ENCODE results near the gene IGFBP4.

The IGFBP4 gene

GRCh38 chr17:40474419-40475002 is 31.3 kb downstream of the IGFBP4 start:
- H3K4me3 ChIP-seq (ENCODE audit: low read length), result no peak overlapping the region
- no peaks in the 10 kb centered on the region for H3K36me3 ChIP-seq (ENCODE audit: insufficient read depth, low read length)
- H3K9me3 ChIP-seq (ENCODE audit: insufficient read depth, low read depth, low read length), result peaks cover 7% of the 10 kb centered on the region; the same call in 1 of the 2 replicates
- H3K4me1 ChIP-seq (ENCODE audit: insufficient read depth, low read length), result peaks cover 12% of the 10 kb centered on the region; the same call in 1 of the 2 replicates
- WGBS, result 71% methylated on average over 9 of the region's 9 CpGs
- no peak overlapping the region for H3K27ac ChIP-seq (ENCODE audit: low read depth, low read length)
- no peaks in the 10 kb centered on the region for H3K27me3 ChIP-seq (ENCODE audit: insufficient read depth, low read length)
- H3K9ac ChIP-seq (ENCODE audit: low read depth, low read length), result no peak overlapping the region

- H3K4me3 ChIP-seq (ENCODE audit: low read length), result no peak overlapping the region
- H3K27me3 ChIP-seq (ENCODE audit: insufficient read depth, low read length), result no peaks in the 10 kb centered on the region
- no peaks in the 10 kb centered on the region for H3K36me3 ChIP-seq (ENCODE audit: insufficient read depth, low read length)
- peaks cover 17% of the 10 kb centered on the region; the same call in 1 of the 2 replicates for H3K4me1 ChIP-seq (ENCODE audit: insufficient read depth, low read length)
- no peak overlapping the region for H3K27ac ChIP-seq (ENCODE audit: low read depth, low read length)
- H3K9ac ChIP-seq (ENCODE audit: low read depth, low read length), result no peak overlapping the region
- WGBS, result 91% methylated on average over 18 of the region's 18 CpGs
- H3K9me3 ChIP-seq (ENCODE audit: insufficient read depth, low read depth, low read length), result peaks cover 7% of the 10 kb centered on the region; the same call in 1 of the 2 replicates
These were observed 32.1 kb downstream of the IGFBP4 start for GRCh38 chr17:40475234-40475908.

- Histone ChIP-seq H3K4me1 (ENCODE audit: insufficient read depth, low read length) (peaks cover 14% of the 10 kb centered on the region; the same call in 1 of the 2 replicates), H3K27me3 (ENCODE audit: insufficient read depth, low read length) (no peaks in the 10 kb centered on the region), H3K9ac (ENCODE audit: low read depth, low read length) (no peak overlapping the region), H3K36me3 (ENCODE audit: insufficient read depth, low read length) (no peaks in the 10 kb centered on the region), H3K4me3 (ENCODE audit: low read length) (no peak overlapping the region), H3K27ac (ENCODE audit: low read depth, low read length) (no peak overlapping the region), H3K9me3 (ENCODE audit: insufficient read depth, low read depth, low read length) (peaks cover 3% of the 10 kb centered on the region; the same call in 1 of the 2 replicates)
- 72% methylated on average over 1 of the region's 1 CpG for WGBS
These were observed 34.5 kb downstream of the IGFBP4 start for GRCh38 chr17:40477796-40478195.

- Histone ChIP-seq H3K27ac (ENCODE audit: low read depth, low read length) (no peak overlapping the region), H3K9ac (ENCODE audit: low read depth, low read length) (no peak overlapping the region), H3K9me3 (ENCODE audit: insufficient read depth, low read depth, low read length) (no peaks in the 10 kb centered on the region), H3K36me3 (ENCODE audit: insufficient read depth, low read length) (no peaks in the 10 kb centered on the region), H3K4me3 (ENCODE audit: low read length) (no peak overlapping the region), H3K27me3 (ENCODE audit: insufficient read depth, low read length) (no peaks in the 10 kb centered on the region), H3K4me1 (ENCODE audit: insufficient read depth, low read length) (peaks cover 14% of the 10 kb centered on the region; the same call in 1 of the 2 replicates)
- 87% methylated on average over 13 of the region's 13 CpGs for WGBS
These were observed 35.2 kb downstream of the IGFBP4 start for GRCh38 chr17:40478486-40478885.

GRCh38 chr17:40479754-40480480 is 36.7 kb downstream of the IGFBP4 start:
- H3K9me3 ChIP-seq (ENCODE audit: insufficient read depth, low read depth, low read length), result no peaks in the 10 kb centered on the region
- H3K27ac ChIP-seq (ENCODE audit: low read depth, low read length), result no peak overlapping the region
- no peak overlapping the region for H3K4me3 ChIP-seq (ENCODE audit: low read length)
- peaks cover 23% of the 10 kb centered on the region; the same call in 1 of the 2 replicates for H3K4me1 ChIP-seq (ENCODE audit: insufficient read depth, low read length)
- no peak overlapping the region for H3K9ac ChIP-seq (ENCODE audit: low read depth, low read length)
- H3K36me3 ChIP-seq (ENCODE audit: insufficient read depth, low read length), result no peaks in the 10 kb centered on the region
- H3K27me3 ChIP-seq (ENCODE audit: insufficient read depth, low read length), result no peaks in the 10 kb centered on the region
- 79% methylated on average over 8 of the region's 9 CpGs for WGBS

- Histone ChIP-seq H3K36me3 (ENCODE audit: insufficient read depth, low read length) (no peaks in the 10 kb centered on the region), H3K4me3 (ENCODE audit: low read length) (no peak overlapping the region), H3K9me3 (ENCODE audit: insufficient read depth, low read depth, low read length) (no peaks in the 10 kb centered on the region), H3K27ac (ENCODE audit: low read depth, low read length) (no peak overlapping the region), H3K4me1 (ENCODE audit: insufficient read depth, low read length) (peaks cover 28% of the 10 kb centered on the region; the same call in 1 of the 2 replicates), H3K9ac (ENCODE audit: low read depth, low read length) (no peak overlapping the region), H3K27me3 (ENCODE audit: insufficient read depth, low read length) (no peaks in the 10 kb centered on the region)
- WGBS, result 46% methylated on average over 12 of the region's 12 CpGs
These were observed 37.3 kb downstream of the IGFBP4 start for GRCh38 chr17:40480501-40481003.

GRCh38 chr17:40481106-40481505 is 37.9 kb downstream of the IGFBP4 start:
- no peaks in the 10 kb centered on the region for H3K9me3 ChIP-seq (ENCODE audit: insufficient read depth, low read depth, low read length)
- H3K9ac ChIP-seq (ENCODE audit: low read depth, low read length), result no peak overlapping the region
- no peak overlapping the region for H3K4me3 ChIP-seq (ENCODE audit: low read length)
- H3K4me1 ChIP-seq (ENCODE audit: insufficient read depth, low read length), result peaks cover 27% of the 10 kb centered on the region; the same call in 1 of the 2 replicates
- H3K27me3 ChIP-seq (ENCODE audit: insufficient read depth, low read length), result no peaks in the 10 kb centered on the region
- 81% methylated on average over 7 of the region's 7 CpGs for WGBS
- H3K27ac ChIP-seq (ENCODE audit: low read depth, low read length), result no peak overlapping the region
- H3K36me3 ChIP-seq (ENCODE audit: insufficient read depth, low read length), result no peaks in the 10 kb centered on the region

GRCh38 chr17:40482722-40483121 is 39.5 kb downstream of the IGFBP4 start:
- no peaks in the 10 kb centered on the region for H3K9me3 ChIP-seq (ENCODE audit: insufficient read depth, low read depth, low read length)
- H3K27me3 ChIP-seq (ENCODE audit: insufficient read depth, low read length), result no peaks in the 10 kb centered on the region
- no peak overlapping the region for H3K4me3 ChIP-seq (ENCODE audit: low read length)
- WGBS, result 92% methylated on average over 6 of the region's 6 CpGs
- no peak overlapping the region for H3K9ac ChIP-seq (ENCODE audit: low read depth, low read length)
- no peak overlapping the region for H3K27ac ChIP-seq (ENCODE audit: low read depth, low read length)
- peaks cover 31% of the 10 kb centered on the region; the same call in 1 of the 2 replicates for H3K4me1 ChIP-seq (ENCODE audit: insufficient read depth, low read length)
- H3K36me3 ChIP-seq (ENCODE audit: insufficient read depth, low read length), result no peaks in the 10 kb centered on the region

- H3K4me3 ChIP-seq (ENCODE audit: low read length), result no peak overlapping the region
- no peak overlapping the region for H3K27ac ChIP-seq (ENCODE audit: low read depth, low read length)
- H3K4me1 ChIP-seq (ENCODE audit: insufficient read depth, low read length), result peaks cover 31% of the 10 kb centered on the region; the same call in 1 of the 2 replicates
- H3K9ac ChIP-seq (ENCODE audit: low read depth, low read length), result no peak overlapping the region
- 88% methylated on average over 4 of the region's 4 CpGs for WGBS
- no peaks in the 10 kb centered on the region for H3K36me3 ChIP-seq (ENCODE audit: insufficient read depth, low read length)
- no peaks in the 10 kb centered on the region for H3K27me3 ChIP-seq (ENCODE audit: insufficient read depth, low read length)
- no peaks in the 10 kb centered on the region for H3K9me3 ChIP-seq (ENCODE audit: insufficient read depth, low read depth, low read length)
These were observed 40.4 kb downstream of the IGFBP4 start for GRCh38 chr17:40483679-40484078.

- Histone ChIP-seq H3K27me3 (ENCODE audit: insufficient read depth, low read length) (no peaks in the 10 kb centered on the region), H3K9ac (ENCODE audit: low read depth, low read length) (no peak overlapping the region), H3K9me3 (ENCODE audit: insufficient read depth, low read depth, low read length) (no peaks in the 10 kb centered on the region), H3K4me1 (ENCODE audit: insufficient read depth, low read length) (peaks cover 31% of the 10 kb centered on the region; the same call in 1 of the 2 replicates), H3K4me3 (ENCODE audit: low read length) (no peak overlapping the region), H3K27ac (ENCODE audit: low read depth, low read length) (no peak overlapping the region), H3K36me3 (ENCODE audit: insufficient read depth, low read length) (no peaks in the 10 kb centered on the region)
- 82% methylated on average over 18 of the region's 18 CpGs for WGBS
These were observed 41.2 kb downstream of the IGFBP4 start for GRCh38 chr17:40484285-40484972.
